WTC11 (cell line): ENCODE data around the gene STXBP5. TPM values are rescaled to one million over a fixed set of nuclear protein-coding genes. Genes with fewer than 3 reads are reported as not detected.

Source experiments
- ATAC-seq: fragments of 200-7000 bp; cut with Tn5 transposase; 2 replicates; pipeline ENCODE4 v1.10.0; 2021; ENCODE audit warnings: mild to moderate bottlenecking, moderate library complexity
- CTCF ChIA-PET: fragments of 300-600 bp; sonication (Branson Sonifier 250); formaldehyde crosslinking; loops from one replicate; lab custom pipeline; 2021; ENCODE audit warnings: antibody characterized with exemption; lab: Charles Lee
- POLR2A ChIA-PET: fragments of 350-600 bp; sonication (Branson Sonifier 250); formaldehyde crosslinking; loops from one replicate; lab custom pipeline; 2021; ENCODE audit warnings: antibody characterized with exemption; lab: Charles Lee
- DNase-seq: peaks from one replicate; pipeline ENCODE4 v3.0.0; 2021; ENCODE audit warnings: low spot score
- H3K27ac Mint-ChIP-seq: 2 replicates; pipeline ENCODE4 v1.8.0; 2021; ENCODE audit warnings: mixed read lengths
- H3K27me3 Mint-ChIP-seq: 2 replicates; pipeline ENCODE4 v1.8.0; 2021; ENCODE audit warnings: low read depth, mild to moderate bottlenecking, moderate library complexity, mixed read lengths
- H3K36me3 Mint-ChIP-seq: 2 replicates; pipeline ENCODE4 v1.8.0; 2021; ENCODE audit warnings: mixed read lengths
- H3K4me1 Mint-ChIP-seq: 2 replicates; pipeline ENCODE4 v1.8.0; 2022; ENCODE audit warnings: mixed read lengths
- H3K4me3 Mint-ChIP-seq: 2 replicates; pipeline ENCODE4 v1.8.0; 2021; ENCODE audit warnings: mild to moderate bottlenecking, moderate library complexity, mixed read lengths
- H3K9me3 Mint-ChIP-seq: 2 replicates; pipeline ENCODE4 v1.8.0; 2021; ENCODE audit warnings: mixed read lengths
- CBFB ChIP-seq: sonication (generic); formaldehyde crosslinking; IDR thresholded peaks from 2 replicates; pipeline ENCODE4 v1.8.1; 2022; ENCODE audit warnings: mild to moderate bottlenecking, low read depth, missing genetic modification reagents
- ELF4 ChIP-seq: sonication (generic); formaldehyde crosslinking; IDR thresholded peaks from 2 replicates; pipeline ENCODE4 v1.8.1; 2022; ENCODE audit warnings: low read depth, mild to moderate bottlenecking, moderate library complexity, missing genetic modification reagents
- GRHL2 ChIP-seq: fragments of 250-450 bp; sonication (Bioruptor Pico); IDR thresholded peaks from 2 replicates; pipeline ENCODE4 v1.8.0; 2022; ENCODE audit warnings: mild to moderate bottlenecking, moderate library complexity; ENCODE audit not compliant: insufficient replicate concordance, severe bottlenecking
- GTF2I ChIP-seq: fragments of 250-450 bp; sonication (Bioruptor Pico); conservative IDR thresholded peaks from 2 replicates; pipeline ENCODE4 v1.4.0; 2021; ENCODE audit warnings: mild to moderate bottlenecking
- MYBL2 ChIP-seq: sonication (generic); formaldehyde crosslinking; IDR thresholded peaks from 2 replicates; pipeline ENCODE4 v1.8.1; 2023; ENCODE audit warnings: mild to moderate bottlenecking, moderate library complexity, missing genetic modification reagents
- NR1H2 ChIP-seq: sonication (generic); formaldehyde crosslinking; IDR thresholded peaks from 2 replicates; pipeline ENCODE4 v1.9.0; 2021; ENCODE audit warnings: mild to moderate bottlenecking, moderate library complexity, missing genetic modification reagents
- OVOL2 ChIP-seq: fragments of 250-450 bp; sonication (Bioruptor Pico); IDR thresholded peaks from 2 replicates; pipeline ENCODE4 v1.9.0; 2021; ENCODE audit warnings: mild to moderate bottlenecking, borderline replicate concordance
- ZNF219 ChIP-seq: sonication (generic); formaldehyde crosslinking; IDR thresholded peaks from 2 replicates; pipeline ENCODE4 v1.8.0; 2023; ENCODE audit warnings: missing genetic modification reagents, mild to moderate bottlenecking, borderline replicate concordance
- ZNF396 ChIP-seq: fragments of 250-450 bp; sonication (Bioruptor Pico); IDR thresholded peaks from 2 replicates; pipeline ENCODE4 v1.8.0; 2021; ENCODE audit warnings: mild to moderate bottlenecking, moderate library complexity, borderline replicate concordance
- ZNF416 ChIP-seq: fragments of 250-450 bp; sonication (Bioruptor Pico); IDR thresholded peaks from 2 replicates; pipeline ENCODE4 v1.9.0; 2021; ENCODE audit warnings: mild to moderate bottlenecking, inconsistent platforms
- total RNA-seq: library from RNA; stranded (reverse); gene quantifications from 3 replicates; pipeline ENCODE4 v1.2.3, GENCODE V29; 2021
- TF ChIP-seq, protein P1 (sequence below): sonication (generic); formaldehyde crosslinking; IDR thresholded peaks from 2 replicates; pipeline ENCODE4 v1.8.1; 2022; ENCODE audit warnings: mild to moderate bottlenecking, moderate library complexity, missing genetic modification reagents
- TF ChIP-seq, protein P2 (sequence below): fragments of 250-450 bp; sonication (Bioruptor Pico); IDR thresholded peaks from 2 replicates; pipeline ENCODE4 v1.9.0; 2021; ENCODE audit warnings: mild to moderate bottlenecking
- TF ChIP-seq, protein P3 (sequence below): fragments of 250-450 bp; sonication (Bioruptor Pico); IDR thresholded peaks from 2 replicates; pipeline ENCODE4 v1.9.0; 2021; ENCODE audit warnings: moderate library complexity, mild to moderate bottlenecking, inconsistent platforms, borderline replicate concordance
- TF ChIP-seq, protein P4 (sequence below): sonication (generic); formaldehyde crosslinking; conservative IDR thresholded peaks from 2 replicates; pipeline ENCODE4 v1.8.1; 2023; ENCODE audit warnings: mild to moderate bottlenecking, low read depth, missing genetic modification reagents, moderate library complexity
- TF ChIP-seq, protein P5 (sequence below): sonication (generic); formaldehyde crosslinking; IDR thresholded peaks from 2 replicates; pipeline ENCODE4 v1.8.1; 2022; ENCODE audit warnings: low read depth, missing genetic modification reagents, borderline replicate concordance
- TF ChIP-seq, protein P6 (sequence below): fragments of 250-450 bp; sonication (Bioruptor Pico); IDR thresholded peaks from 2 replicates; pipeline ENCODE4 v1.9.0; 2021; ENCODE audit warnings: mild to moderate bottlenecking

The STXBP5 gene
- total RNA-seq, 1 experiment from 2014 or later = 13.2 TPM

DNA sequence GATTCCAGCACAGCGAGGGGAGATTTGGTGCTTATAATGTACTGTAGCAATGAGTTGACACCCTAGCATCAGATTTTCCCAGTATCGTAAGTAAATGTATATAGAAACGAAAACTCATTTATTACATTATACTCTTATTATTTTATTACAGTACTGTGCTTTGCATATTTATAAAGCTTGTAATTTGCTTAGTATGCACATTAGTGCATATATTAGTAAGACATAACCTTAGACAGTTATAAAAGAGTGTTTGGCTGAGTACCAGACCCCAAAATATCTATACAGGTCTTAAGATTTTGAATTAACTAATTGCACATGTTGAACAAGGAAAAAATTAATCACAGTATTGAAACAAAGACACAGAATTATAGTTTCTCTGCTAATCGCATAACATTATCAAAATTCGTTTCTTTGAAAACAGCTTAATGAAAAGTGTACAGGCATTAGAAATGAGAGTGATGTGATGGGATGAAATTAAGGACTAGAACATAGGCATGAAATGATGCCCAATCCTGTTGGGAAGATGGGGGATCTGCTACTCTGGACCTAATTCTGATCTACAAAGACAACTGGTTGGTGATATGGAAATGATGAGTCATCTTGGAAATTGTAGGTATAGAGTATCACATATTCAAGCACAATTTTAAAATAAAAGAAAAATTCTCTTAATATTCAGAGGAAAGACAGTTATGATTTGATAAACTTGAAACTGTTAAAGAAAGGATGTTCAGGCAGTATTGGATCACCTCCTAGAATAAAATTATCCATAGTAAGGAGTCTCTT lies 42.8 kb downstream of the STXBP5 start:
- no peak for ATAC-seq
- Mint-ChIP-seq H3K4me3 (no peak overlapping the region), H3K36me3 (peaks cover 29% of the 10 kb centered on the region), H3K27ac (no peak overlapping the region), H3K4me1 (peaks cover 33% of the 10 kb centered on the region), H3K27me3 (no peaks in the 10 kb centered on the region), H3K9me3 (peaks cover 5% of the 10 kb centered on the region)
- TF ChIP-seq, protein P1, sequence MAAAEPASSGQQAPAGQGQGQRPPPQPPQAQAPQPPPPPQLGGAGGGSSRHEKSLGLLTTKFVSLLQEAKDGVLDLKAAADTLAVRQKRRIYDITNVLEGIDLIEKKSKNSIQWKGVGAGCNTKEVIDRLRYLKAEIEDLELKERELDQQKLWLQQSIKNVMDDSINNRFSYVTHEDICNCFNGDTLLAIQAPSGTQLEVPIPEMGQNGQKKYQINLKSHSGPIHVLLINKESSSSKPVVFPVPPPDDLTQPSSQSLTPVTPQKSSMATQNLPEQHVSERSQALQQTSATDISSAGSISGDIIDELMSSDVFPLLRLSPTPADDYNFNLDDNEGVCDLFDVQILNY (CRISPR knock-in tag) = no peak
- no peak for TF ChIP-seq CBFB (CRISPR knock-in tag)
- TF ChIP-seq, protein P2, sequence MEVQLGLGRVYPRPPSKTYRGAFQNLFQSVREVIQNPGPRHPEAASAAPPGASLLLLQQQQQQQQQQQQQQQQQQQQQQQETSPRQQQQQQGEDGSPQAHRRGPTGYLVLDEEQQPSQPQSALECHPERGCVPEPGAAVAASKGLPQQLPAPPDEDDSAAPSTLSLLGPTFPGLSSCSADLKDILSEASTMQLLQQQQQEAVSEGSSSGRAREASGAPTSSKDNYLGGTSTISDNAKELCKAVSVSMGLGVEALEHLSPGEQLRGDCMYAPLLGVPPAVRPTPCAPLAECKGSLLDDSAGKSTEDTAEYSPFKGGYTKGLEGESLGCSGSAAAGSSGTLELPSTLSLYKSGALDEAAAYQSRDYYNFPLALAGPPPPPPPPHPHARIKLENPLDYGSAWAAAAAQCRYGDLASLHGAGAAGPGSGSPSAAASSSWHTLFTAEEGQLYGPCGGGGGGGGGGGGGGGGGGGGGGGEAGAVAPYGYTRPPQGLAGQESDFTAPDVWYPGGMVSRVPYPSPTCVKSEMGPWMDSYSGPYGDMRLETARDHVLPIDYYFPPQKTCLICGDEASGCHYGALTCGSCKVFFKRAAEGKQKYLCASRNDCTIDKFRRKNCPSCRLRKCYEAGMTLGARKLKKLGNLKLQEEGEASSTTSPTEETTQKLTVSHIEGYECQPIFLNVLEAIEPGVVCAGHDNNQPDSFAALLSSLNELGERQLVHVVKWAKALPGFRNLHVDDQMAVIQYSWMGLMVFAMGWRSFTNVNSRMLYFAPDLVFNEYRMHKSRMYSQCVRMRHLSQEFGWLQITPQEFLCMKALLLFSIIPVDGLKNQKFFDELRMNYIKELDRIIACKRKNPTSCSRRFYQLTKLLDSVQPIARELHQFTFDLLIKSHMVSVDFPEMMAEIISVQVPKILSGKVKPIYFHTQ (CRISPR knock-in tag) = no peak
- TF ChIP-seq GTF2I (CRISPR knock-in tag) = no peak
- no peak for TF ChIP-seq OVOL2 (CRISPR knock-in tag)
- TF ChIP-seq GRHL2 = no peak
- TF ChIP-seq, protein P3, sequence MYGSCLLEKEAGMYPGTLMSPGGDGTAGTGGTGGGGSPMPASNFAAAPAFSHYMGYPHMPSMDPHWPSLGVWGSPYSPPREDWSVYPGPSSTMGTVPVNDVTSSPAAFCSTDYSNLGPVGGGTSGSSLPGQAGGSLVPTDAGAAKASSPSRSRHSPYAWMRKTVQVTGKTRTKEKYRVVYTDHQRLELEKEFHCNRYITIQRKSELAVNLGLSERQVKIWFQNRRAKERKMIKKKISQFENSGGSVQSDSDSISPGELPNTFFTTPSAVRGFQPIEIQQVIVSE (CRISPR knock-in tag) = no peak
- no peak for TF ChIP-seq ZNF416 (CRISPR knock-in tag)
- no peak for TF ChIP-seq ZNF396
- no peak for TF ChIP-seq ELF4
- no peak for TF ChIP-seq ZNF219
- TF ChIP-seq, protein P4, sequence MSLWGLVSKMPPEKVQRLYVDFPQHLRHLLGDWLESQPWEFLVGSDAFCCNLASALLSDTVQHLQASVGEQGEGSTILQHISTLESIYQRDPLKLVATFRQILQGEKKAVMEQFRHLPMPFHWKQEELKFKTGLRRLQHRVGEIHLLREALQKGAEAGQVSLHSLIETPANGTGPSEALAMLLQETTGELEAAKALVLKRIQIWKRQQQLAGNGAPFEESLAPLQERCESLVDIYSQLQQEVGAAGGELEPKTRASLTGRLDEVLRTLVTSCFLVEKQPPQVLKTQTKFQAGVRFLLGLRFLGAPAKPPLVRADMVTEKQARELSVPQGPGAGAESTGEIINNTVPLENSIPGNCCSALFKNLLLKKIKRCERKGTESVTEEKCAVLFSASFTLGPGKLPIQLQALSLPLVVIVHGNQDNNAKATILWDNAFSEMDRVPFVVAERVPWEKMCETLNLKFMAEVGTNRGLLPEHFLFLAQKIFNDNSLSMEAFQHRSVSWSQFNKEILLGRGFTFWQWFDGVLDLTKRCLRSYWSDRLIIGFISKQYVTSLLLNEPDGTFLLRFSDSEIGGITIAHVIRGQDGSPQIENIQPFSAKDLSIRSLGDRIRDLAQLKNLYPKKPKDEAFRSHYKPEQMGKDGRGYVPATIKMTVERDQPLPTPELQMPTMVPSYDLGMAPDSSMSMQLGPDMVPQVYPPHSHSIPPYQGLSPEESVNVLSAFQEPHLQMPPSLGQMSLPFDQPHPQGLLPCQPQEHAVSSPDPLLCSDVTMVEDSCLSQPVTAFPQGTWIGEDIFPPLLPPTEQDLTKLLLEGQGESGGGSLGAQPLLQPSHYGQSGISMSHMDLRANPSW (CRISPR knock-in tag) = no peak
- no peak for TF ChIP-seq NR1H2 (CRISPR knock-in tag)
- TF ChIP-seq, protein P5, sequence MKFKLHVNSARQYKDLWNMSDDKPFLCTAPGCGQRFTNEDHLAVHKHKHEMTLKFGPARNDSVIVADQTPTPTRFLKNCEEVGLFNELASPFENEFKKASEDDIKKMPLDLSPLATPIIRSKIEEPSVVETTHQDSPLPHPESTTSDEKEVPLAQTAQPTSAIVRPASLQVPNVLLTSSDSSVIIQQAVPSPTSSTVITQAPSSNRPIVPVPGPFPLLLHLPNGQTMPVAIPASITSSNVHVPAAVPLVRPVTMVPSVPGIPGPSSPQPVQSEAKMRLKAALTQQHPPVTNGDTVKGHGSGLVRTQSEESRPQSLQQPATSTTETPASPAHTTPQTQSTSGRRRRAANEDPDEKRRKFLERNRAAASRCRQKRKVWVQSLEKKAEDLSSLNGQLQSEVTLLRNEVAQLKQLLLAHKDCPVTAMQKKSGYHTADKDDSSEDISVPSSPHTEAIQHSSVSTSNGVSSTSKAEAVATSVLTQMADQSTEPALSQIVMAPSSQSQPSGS (CRISPR knock-in tag) = no peak
- TF ChIP-seq MYBL2 = no peak
- TF ChIP-seq, protein P6, sequence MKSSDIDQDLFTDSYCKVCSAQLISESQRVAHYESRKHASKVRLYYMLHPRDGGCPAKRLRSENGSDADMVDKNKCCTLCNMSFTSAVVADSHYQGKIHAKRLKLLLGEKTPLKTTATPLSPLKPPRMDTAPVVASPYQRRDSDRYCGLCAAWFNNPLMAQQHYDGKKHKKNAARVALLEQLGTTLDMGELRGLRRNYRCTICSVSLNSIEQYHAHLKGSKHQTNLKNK (CRISPR knock-in tag) = no peak
- POLR2A ChIA-PET = no interaction called here
- CTCF ChIA-PET = no interaction called here
- no peak for DNase-seq
